ENCODE measurements around the gene AKAP13. TPM values are rescaled to one million over a fixed set of nuclear protein-coding genes. Genes with fewer than 3 reads are reported as not detected.

The AKAP13 gene
- total RNA-seq, 1 experiment from 2014 or later: 47.3 TPM

GRCh38 chr15:85517086-85517485 is 136.7 kb downstream of the AKAP13 start:
- no peak overlapping the region for H4K91ac ChIP-seq (ENCODE audit: insufficient read length, low read depth, low read length)
- no peak overlapping the region for H3T11ph ChIP-seq (ENCODE audit: low read length)
- H2AK5ac ChIP-seq (ENCODE audit: insufficient read length, low read length): no peak overlapping the region
- H3K27me3 ChIP-seq (ENCODE audit: insufficient read depth, low read length): no peaks in the 10 kb centered on the region
- no peaks in the 10 kb centered on the region for H3K79me1 ChIP-seq (ENCODE audit: insufficient read depth, low read depth, low read length, poor library complexity, severe bottlenecking)
- H3K56ac ChIP-seq (ENCODE audit: insufficient read length, low read depth, low read length): no peak overlapping the region
- no peak for DNase-seq
- no peak overlapping the region for H3K14ac ChIP-seq (ENCODE audit: insufficient read depth, low read length)
- no peak overlapping the region for H3K27ac ChIP-seq (ENCODE audit: insufficient read length, low read depth, low read length)
- no peak overlapping the region for H2BK20ac ChIP-seq (ENCODE audit: low read depth, low read length, poor library complexity, severe bottlenecking)
- no peaks in the 10 kb centered on the region for H3K23me2 ChIP-seq (ENCODE audit: insufficient read length, low read depth, low read length, poor library complexity, severe bottlenecking)
- H2BK12ac ChIP-seq (ENCODE audit: insufficient read length, low read depth, low read length): no peak overlapping the region
- H3K4me1 ChIP-seq (ENCODE audit: insufficient read depth, low read length): peaks cover 7% of the 10 kb centered on the region; the same call in 1 of the 2 replicates
- Mint-ChIP-seq H3K4me1 (peaks cover 31 to 33% of the 10 kb centered on the region in 2 experiments), H3K36me3 (ENCODE audit: insufficient read depth in 1 of 3, low read depth in 3 of 3) (peaks cover 0 to 2% (median 2%) of the 10 kb centered on the region in 3 experiments; a peak in 2 of 7 replicates), H3K9me3 (no peaks in the 10 kb centered on the region), H3K4me3 (no peak overlapping the region), H3K27ac (no peak overlapping the region; a peak in 1 of 7 replicates), H3K27me3 (ENCODE audit: low read depth) (no peaks in the 10 kb centered on the region)
- no peaks in the 10 kb centered on the region for H3K9me3 ChIP-seq (ENCODE audit: control insufficient read depth, low read depth, low read length)
- no peak overlapping the region for H3K18ac ChIP-seq (ENCODE audit: insufficient read length, low read depth, low read length)
- H3K4me2 ChIP-seq (ENCODE audit: insufficient read depth, insufficient read length, low read length): no peak overlapping the region
- H4K8ac ChIP-seq (replicated peaks; ENCODE audit: insufficient read length, low read depth, low read length): no peak overlapping the region
- H2BK5ac ChIP-seq (ENCODE audit: insufficient read length, low read length): no peak overlapping the region
- H2BK120ac ChIP-seq (ENCODE audit: low read depth, low read length, poor library complexity, severe bottlenecking): no peak overlapping the region
- H3K79me2 ChIP-seq (ENCODE audit: insufficient read depth, low read length): no peaks in the 10 kb centered on the region
- H3K9ac ChIP-seq (ENCODE audit: extremely low read depth, insufficient read length, low read length): no peak overlapping the region
- H2BK15ac ChIP-seq (ENCODE audit: low read depth, low read length): no peak overlapping the region
- H3K23ac ChIP-seq (ENCODE audit: insufficient read length, low read depth, low read length): no peak overlapping the region
- no peak overlapping the region for H2AFZ ChIP-seq (ENCODE audit: low read length)
- H4K5ac ChIP-seq (ENCODE audit: insufficient read length, low read depth, low read length): no peak overlapping the region
- no peak overlapping the region for H3K4ac ChIP-seq (ENCODE audit: low read depth, low read length)
- H4K20me1 ChIP-seq (ENCODE audit: control insufficient read depth, insufficient read depth, insufficient read length): no peaks in the 10 kb centered on the region
- TF ChIP-seq, protein P1, sequence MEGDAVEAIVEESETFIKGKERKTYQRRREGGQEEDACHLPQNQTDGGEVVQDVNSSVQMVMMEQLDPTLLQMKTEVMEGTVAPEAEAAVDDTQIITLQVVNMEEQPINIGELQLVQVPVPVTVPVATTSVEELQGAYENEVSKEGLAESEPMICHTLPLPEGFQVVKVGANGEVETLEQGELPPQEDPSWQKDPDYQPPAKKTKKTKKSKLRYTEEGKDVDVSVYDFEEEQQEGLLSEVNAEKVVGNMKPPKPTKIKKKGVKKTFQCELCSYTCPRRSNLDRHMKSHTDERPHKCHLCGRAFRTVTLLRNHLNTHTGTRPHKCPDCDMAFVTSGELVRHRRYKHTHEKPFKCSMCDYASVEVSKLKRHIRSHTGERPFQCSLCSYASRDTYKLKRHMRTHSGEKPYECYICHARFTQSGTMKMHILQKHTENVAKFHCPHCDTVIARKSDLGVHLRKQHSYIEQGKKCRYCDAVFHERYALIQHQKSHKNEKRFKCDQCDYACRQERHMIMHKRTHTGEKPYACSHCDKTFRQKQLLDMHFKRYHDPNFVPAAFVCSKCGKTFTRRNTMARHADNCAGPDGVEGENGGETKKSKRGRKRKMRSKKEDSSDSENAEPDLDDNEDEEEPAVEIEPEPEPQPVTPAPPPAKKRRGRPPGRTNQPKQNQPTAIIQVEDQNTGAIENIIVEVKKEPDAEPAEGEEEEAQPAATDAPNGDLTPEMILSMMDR (conservative IDR thresholded peaks at IDR 0.05): no peak
- WGBS (ENCODE audit: extremely low coverage, insufficient read length, low lambda C conversion rate): 100% methylated on average over 1 of the region's 1 CpG
